GM19463 (cell line): Measurements from ENCODE around the gene TMEM247.

Source experiments
- ATAC-seq: cut with Tn5 transposase; IDR thresholded peaks from one replicate; pipeline ENCODE4 v1.9.1; 2021; ENCODE audit warnings: mild to moderate bottlenecking, moderate library complexity; ENCODE audit not compliant: unreplicated experiment

The TMEM247 gene

GRCh38 chr2:46479265-46479664 lies at the start of gene TMEM247:
TMEM247 (plus strand) TSS chr2:46479565.
- no peak for ATAC-seq

GRCh38 chr2:46430413-46430812 lies 49.0 kb upstream of the TMEM247 start:
- no peak for ATAC-seq

GRCh38 chr2:46430992-46431391 lies 48.4 kb upstream of the TMEM247 start:
- no peak for ATAC-seq

- ATAC-seq: no peak
These were observed 47.7 kb upstream of the TMEM247 start for GRCh38 chr2:46431481-46432235.

GRCh38 chr2:46434851-46435273 lies 44.5 kb upstream of the TMEM247 start:
- ATAC-seq: no peak

GRCh38 chr2:46435353-46435752 lies 44.0 kb upstream of the TMEM247 start:
- ATAC-seq: no peak

- ATAC-seq: no peak
These were observed 43.5 kb upstream of the TMEM247 start for GRCh38 chr2:46435796-46436360.

GRCh38 chr2:46436800-46437199 lies 42.6 kb upstream of the TMEM247 start:
- no peak for ATAC-seq

- no peak for ATAC-seq
These were observed 41.3 kb upstream of the TMEM247 start for GRCh38 chr2:46438102-46438501.

GRCh38 chr2:46438794-46439193 lies 40.6 kb upstream of the TMEM247 start:
- no peak for ATAC-seq

- no peak for ATAC-seq
These were observed 39.8 kb upstream of the TMEM247 start for GRCh38 chr2:46439582-46439981.

GRCh38 chr2:46441838-46442712 lies 37.3 kb upstream of the TMEM247 start:
- no peak for ATAC-seq

- ATAC-seq: no peak
These were observed 34.6 kb upstream of the TMEM247 start for GRCh38 chr2:46444732-46445131.

- no peak for ATAC-seq
These were observed 33.8 kb upstream of the TMEM247 start for GRCh38 chr2:46445556-46445955.

GRCh38 chr2:46446871-46447568 lies 32.3 kb upstream of the TMEM247 start:
- ATAC-seq: no peak

GRCh38 chr2:46447649-46448048 lies 31.7 kb upstream of the TMEM247 start:
- ATAC-seq: no peak

- ATAC-seq: no peak
These were observed 31.3 kb upstream of the TMEM247 start for GRCh38 chr2:46448111-46448510.

GRCh38 chr2:46448641-46449040 lies 30.7 kb upstream of the TMEM247 start:
- ATAC-seq: no peak

- ATAC-seq: no peak
These were observed 29.7 kb upstream of the TMEM247 start for GRCh38 chr2:46449700-46450099.

- no peak for ATAC-seq
These were observed 28.1 kb upstream of the TMEM247 start for GRCh38 chr2:46451131-46451711.

- no peak for ATAC-seq
These were observed 22.6 kb upstream of the TMEM247 start for GRCh38 chr2:46456789-46457188.
